ENCODE measurements around the gene SCT. TPM values are rescaled to one million over a fixed set of nuclear protein-coding genes. Genes with fewer than 3 reads are reported as not detected.

Gene SCT
- total and polyA plus RNA-seq, 2 donors (not counting 1 experiment from before 2014, with no cell fraction given), result not detected

DNA sequence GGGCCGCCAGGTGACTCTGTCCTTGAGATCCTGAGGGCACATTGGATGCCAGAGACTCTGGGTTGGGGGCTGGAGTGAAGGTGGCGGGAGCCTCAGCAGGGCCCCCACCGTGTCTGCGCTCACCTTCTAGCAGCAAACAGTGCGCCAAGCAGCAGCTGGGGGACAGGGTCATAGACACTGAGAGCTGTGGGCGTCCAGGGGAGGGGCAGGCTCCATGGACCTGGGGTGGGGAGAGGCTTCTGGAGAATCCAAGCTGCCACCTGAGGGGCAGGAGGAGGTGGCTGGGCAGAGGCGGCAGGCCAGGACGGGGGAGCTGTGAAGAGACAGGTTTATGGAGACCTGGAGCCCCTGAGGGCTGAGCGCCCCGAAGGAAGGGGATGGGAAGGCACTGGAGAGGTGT is 42.7 kb downstream of the SCT start:
- no peak overlapping the region for H3K4me3 ChIP-seq (replicated peaks in 1 of 4; ENCODE audit: control extremely low read depth in 1 of 4, insufficient read depth in 1 of 4, low read depth in 3 of 4, low read length in 4 of 4)
- no peaks in the 10 kb centered on the region for H3K9me3 ChIP-seq (ENCODE audit: control insufficient read depth, insufficient read depth, low read depth, low read length)
- H3K9ac ChIP-seq (ENCODE audit: insufficient read depth, low read length), result no peak overlapping the region
- no peak for DNase-seq (ENCODE audit: low read depth in 2 of 2)
- peaks cover 3% of the 10 kb centered on the region for H3K4me1 ChIP-seq (ENCODE audit: control insufficient read depth, extremely low read depth, insufficient read depth, low read length)
- H4K20me1 ChIP-seq (ENCODE audit: control insufficient read depth, extremely low read depth, insufficient read depth, low read length), result no peaks in the 10 kb centered on the region
- H3K36me3 ChIP-seq (ENCODE audit: control insufficient read depth, insufficient read depth, low read length), result peaks cover 28% of the 10 kb centered on the region
- H3K4me2 ChIP-seq (ENCODE audit: extremely low read depth, insufficient read depth, low read length), result no peak overlapping the region
- H3K79me2 ChIP-seq (ENCODE audit: control insufficient read depth, insufficient read depth, low read length), result peaks cover 45% of the 10 kb centered on the region
- H3K27me3 ChIP-seq (ENCODE audit: control insufficient read depth, insufficient read depth, low read length), result no peaks in the 10 kb centered on the region
- no peak overlapping the region for H2AFZ ChIP-seq (ENCODE audit: low read length)
- no peak overlapping the region for H3K27ac ChIP-seq (ENCODE audit: insufficient read depth, low read length)
- TF ChIP-seq EZH2 (IDR thresholded peaks at IDR 0.05; ENCODE audit: low read length, missing control alignments), result no peak
- TF ChIP-seq, protein P1, sequence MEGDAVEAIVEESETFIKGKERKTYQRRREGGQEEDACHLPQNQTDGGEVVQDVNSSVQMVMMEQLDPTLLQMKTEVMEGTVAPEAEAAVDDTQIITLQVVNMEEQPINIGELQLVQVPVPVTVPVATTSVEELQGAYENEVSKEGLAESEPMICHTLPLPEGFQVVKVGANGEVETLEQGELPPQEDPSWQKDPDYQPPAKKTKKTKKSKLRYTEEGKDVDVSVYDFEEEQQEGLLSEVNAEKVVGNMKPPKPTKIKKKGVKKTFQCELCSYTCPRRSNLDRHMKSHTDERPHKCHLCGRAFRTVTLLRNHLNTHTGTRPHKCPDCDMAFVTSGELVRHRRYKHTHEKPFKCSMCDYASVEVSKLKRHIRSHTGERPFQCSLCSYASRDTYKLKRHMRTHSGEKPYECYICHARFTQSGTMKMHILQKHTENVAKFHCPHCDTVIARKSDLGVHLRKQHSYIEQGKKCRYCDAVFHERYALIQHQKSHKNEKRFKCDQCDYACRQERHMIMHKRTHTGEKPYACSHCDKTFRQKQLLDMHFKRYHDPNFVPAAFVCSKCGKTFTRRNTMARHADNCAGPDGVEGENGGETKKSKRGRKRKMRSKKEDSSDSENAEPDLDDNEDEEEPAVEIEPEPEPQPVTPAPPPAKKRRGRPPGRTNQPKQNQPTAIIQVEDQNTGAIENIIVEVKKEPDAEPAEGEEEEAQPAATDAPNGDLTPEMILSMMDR (conservative IDR thresholded peaks at IDR 0.05 in 1 of 2, IDR thresholded peaks at IDR 0.05 in 1 of 2; ENCODE audit: low read depth in 1 of 2, low read length in 2 of 2), result no peak

DNA sequence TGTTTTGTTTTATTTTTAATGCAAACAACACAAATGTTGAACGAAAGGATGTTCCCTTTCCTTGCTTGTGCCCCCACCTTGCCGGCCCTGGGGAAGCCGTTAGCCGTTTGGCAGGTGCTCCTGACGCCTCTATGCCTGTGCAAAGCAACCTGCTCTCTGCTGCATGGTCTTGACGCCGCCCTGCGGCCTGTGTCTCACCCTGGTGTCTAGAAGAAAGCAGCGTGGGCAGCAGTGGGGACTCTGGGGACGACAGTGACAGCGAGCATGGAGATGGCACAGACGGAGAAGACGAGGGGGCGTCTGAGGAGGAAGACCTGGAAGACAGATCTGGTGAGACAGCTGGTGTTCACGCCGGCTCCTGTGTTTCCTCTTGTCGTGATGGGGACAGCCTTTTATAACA is 45.2 kb downstream of the SCT start:
- no peak overlapping the region for H3K4me3 ChIP-seq (replicated peaks in 1 of 4; ENCODE audit: control extremely low read depth in 1 of 4, insufficient read depth in 1 of 4, low read depth in 3 of 4, low read length in 4 of 4)
- no peak for TF ChIP-seq EZH2 (IDR thresholded peaks at IDR 0.05; ENCODE audit: low read length, missing control alignments)
- TF ChIP-seq, protein P1 (conservative IDR thresholded peaks at IDR 0.05 in 1 of 2, IDR thresholded peaks at IDR 0.05 in 1 of 2; ENCODE audit: low read depth in 1 of 2, low read length in 2 of 2), result no peak
- no peak overlapping the region for H3K27ac ChIP-seq (ENCODE audit: insufficient read depth, low read length)
- H3K36me3 ChIP-seq (ENCODE audit: control insufficient read depth, insufficient read depth, low read length), result peaks cover 18% of the 10 kb centered on the region
- DNase-seq (ENCODE audit: low read depth in 2 of 2), result no peak
- peaks cover 66% of the 10 kb centered on the region for H3K79me2 ChIP-seq (ENCODE audit: control insufficient read depth, insufficient read depth, low read length)
- H3K9me3 ChIP-seq (ENCODE audit: control insufficient read depth, insufficient read depth, low read depth, low read length), result no peaks in the 10 kb centered on the region
- H3K4me2 ChIP-seq (ENCODE audit: extremely low read depth, insufficient read depth, low read length), result no peak overlapping the region
- H3K4me1 ChIP-seq (ENCODE audit: control insufficient read depth, extremely low read depth, insufficient read depth, low read length), result peaks cover 3% of the 10 kb centered on the region
- H3K9ac ChIP-seq (ENCODE audit: insufficient read depth, low read length), result no peak overlapping the region
- H2AFZ ChIP-seq (ENCODE audit: low read length), result no peak overlapping the region
- no peaks in the 10 kb centered on the region for H3K27me3 ChIP-seq (ENCODE audit: control insufficient read depth, insufficient read depth, low read length)
- no peaks in the 10 kb centered on the region for H4K20me1 ChIP-seq (ENCODE audit: control insufficient read depth, extremely low read depth, insufficient read depth, low read length)

DNA sequence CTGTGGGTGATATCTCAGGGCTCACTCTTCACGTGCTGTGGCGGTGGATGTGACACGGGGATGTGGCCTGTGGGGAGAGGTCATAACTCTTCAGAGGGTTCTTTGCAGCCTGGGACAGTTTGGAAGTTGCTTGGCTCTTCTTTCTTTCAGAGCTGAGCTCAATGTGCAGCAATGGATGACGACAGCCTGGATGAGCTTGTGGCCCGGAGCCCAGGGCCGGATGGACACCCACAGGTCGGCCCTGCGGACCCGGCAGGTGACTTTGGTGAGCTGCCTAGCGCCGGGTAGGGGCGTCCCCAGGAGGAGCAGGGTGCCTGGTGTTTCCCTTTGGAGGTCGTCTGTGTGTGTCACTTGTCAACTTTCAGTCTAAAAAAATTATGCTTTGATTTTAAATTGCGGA is 45.6 kb downstream of the SCT start:
- Histone ChIP-seq H3K4me3 (replicated peaks in 1 of 4; ENCODE audit: control extremely low read depth in 1 of 4, insufficient read depth in 1 of 4, low read depth in 3 of 4, low read length in 4 of 4) (no peak overlapping the region), H2AFZ (ENCODE audit: low read length) (no peak overlapping the region), H3K4me2 (ENCODE audit: extremely low read depth, insufficient read depth, low read length) (no peak overlapping the region), H3K27ac (ENCODE audit: insufficient read depth, low read length) (no peak overlapping the region), H3K36me3 (ENCODE audit: control insufficient read depth, insufficient read depth, low read length) (peaks cover 15% of the 10 kb centered on the region), H3K4me1 (ENCODE audit: control insufficient read depth, extremely low read depth, insufficient read depth, low read length) (peaks cover 3% of the 10 kb centered on the region), H3K9me3 (ENCODE audit: control insufficient read depth, insufficient read depth, low read depth, low read length) (no peaks in the 10 kb centered on the region), H3K79me2 (ENCODE audit: control insufficient read depth, insufficient read depth, low read length) (peaks cover 67% of the 10 kb centered on the region), H3K27me3 (ENCODE audit: control insufficient read depth, insufficient read depth, low read length) (no peaks in the 10 kb centered on the region), H4K20me1 (ENCODE audit: control insufficient read depth, extremely low read depth, insufficient read depth, low read length) (no peaks in the 10 kb centered on the region), H3K9ac (ENCODE audit: insufficient read depth, low read length) (no peak overlapping the region)
- no peak for TF ChIP-seq EZH2 (IDR thresholded peaks at IDR 0.05; ENCODE audit: low read length, missing control alignments)
- TF ChIP-seq, protein P1 (conservative IDR thresholded peaks at IDR 0.05 in 1 of 2, IDR thresholded peaks at IDR 0.05 in 1 of 2; ENCODE audit: low read depth in 1 of 2, low read length in 2 of 2), result no peak
- DNase-seq (ENCODE audit: low read depth in 2 of 2), result no peak

Measured in fibroblast of lung (primary cell).